NCI-H748 (cell line): ENCODE data around the gene TRIM67.
"Not testable (repeated sequence)": the region's sequence is repeated elsewhere in the genome, so short reads cannot be mapped to it uniquely, and the experiment has no call there.

Experiments used
- DNase-seq: peaks from one replicate; lab custom pipeline; 2025; ENCODE audit not compliant: unreplicated experiment; lab: John Stamatoyannopoulos, UW

The TRIM67 gene

DNA sequence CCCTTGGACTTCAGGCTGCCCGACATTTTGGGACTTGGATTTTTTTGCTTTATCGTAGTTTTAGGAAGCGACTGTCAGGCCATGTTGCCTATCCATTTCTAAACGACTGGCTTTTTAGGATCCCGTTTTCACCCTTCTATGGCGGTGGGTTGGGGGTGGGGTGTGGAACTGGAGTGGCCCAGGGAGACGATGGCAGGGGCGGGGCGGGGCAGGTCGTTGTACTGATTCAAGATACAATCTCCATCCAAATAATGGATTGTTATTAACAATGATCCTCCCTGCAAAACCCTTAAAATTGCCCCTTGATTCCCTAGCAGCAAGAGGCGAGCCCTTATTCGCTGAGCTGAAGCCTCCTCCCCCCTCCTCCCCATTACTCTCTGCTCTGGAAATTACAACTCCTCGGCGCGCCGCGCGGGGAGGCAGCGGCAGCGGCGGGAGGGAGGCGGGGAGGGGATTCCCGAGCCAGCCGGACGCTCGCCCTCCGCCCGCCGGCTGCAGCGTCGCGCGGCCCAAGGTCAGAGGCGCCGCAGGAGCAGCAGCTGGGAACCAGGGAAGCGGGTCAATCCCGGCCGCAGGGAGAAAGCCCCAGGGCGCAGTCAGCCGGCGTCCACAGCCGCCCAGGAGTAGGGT is at the start of gene TRIM67:
Gene TRIM67 (plus strand): TSS at position 392 of the 630 bp plus-strand sequence. CDS start 912 bp downstream, outside the sequence.
- DNase-seq, result peak; percentile 78

DNA sequence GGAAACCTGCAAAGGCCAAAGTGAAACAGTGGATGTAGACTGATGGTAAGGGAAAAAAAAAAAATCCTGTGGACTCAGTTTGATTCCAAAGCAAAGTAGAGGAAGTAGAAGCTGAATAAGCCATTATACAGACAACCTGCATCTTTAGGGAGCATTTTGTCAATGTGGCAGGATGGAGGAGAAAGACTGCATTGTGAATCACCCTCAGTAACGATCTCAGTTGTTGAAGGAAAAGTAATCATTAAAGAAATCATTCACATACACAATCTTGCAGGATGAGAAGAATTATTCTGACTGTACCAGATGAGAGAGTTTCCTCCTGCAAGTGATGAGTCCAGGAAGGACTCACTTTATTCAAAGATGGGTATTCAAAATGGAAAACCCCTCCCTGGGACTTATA is 45.1 kb upstream of the TRIM67 start:
- no peak for DNase-seq

DNA sequence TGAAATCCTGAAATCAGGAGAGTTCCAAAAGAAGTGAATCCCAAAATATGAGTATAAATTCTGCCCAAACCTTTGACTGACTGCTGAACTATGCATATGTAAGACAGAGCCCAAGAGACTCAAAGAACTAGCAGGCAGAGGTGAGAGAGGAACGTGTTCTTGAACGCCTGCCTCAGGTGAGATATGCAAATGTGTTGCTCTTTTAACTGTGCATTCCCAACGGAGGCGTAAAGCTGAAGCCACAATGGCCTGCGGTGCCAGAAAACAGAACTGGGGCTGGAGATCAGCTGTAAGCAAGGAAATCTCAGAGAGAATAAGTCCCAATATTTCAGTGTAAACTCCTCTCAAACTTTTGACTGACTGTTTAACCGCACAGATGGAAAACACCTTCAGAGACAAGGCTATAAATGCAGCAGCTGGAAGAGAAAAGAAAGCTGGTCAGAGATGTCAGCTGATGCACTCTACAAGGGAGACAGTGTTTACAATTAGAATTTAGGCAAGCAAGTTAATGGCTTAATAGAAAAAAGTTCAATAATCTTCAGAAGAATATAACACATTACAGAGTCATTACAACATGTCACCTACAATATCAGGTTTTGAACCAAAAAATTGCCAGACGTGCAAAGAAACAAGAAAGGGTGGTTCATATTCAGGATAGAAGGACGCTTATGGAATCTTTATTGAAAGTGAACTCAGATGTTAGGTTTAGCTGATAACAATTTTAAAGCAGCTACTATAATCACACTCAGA is 43.0 kb upstream of the TRIM67 start:
- DNase-seq, result no peak

DNA sequence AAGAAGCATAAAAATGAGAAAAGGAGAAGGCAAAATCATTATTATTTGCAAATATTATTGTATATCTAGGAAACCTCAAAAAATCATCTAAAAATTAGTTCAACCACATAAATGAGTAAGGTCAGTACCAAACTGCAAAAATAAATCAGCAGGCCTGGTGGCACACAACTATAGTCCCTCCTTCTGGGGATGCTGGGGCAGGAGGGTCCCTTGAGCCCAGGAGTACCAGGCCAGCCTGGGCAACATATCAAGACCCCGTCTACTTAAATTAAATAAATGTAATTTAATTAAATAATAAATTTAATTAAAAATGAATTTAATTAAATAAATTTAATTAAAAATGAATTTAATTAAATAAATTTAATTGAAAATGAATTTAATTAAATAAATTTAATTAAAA is 40.3 kb upstream of the TRIM67 start:
- no peak for DNase-seq

DNA sequence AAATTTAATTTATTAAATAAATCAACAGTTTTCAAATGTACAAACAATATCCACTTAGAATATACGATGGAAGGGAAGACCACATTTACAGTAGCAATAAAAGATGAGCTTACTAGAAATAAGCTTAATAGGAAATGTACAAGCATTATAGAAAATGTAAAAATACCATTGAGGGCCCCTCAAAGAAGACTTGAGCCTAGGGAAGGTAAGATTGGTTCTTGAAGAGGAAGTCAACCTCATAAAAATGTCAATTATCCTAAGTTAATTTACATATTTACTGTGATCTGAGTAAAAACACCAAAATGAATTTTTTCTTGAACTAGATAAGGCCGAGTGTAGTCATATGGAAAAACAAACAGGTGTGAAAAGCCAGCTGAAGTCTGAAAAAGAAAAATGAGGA is 39.7 kb upstream of the TRIM67 start:
- DNase-seq, result no peak

DNA sequence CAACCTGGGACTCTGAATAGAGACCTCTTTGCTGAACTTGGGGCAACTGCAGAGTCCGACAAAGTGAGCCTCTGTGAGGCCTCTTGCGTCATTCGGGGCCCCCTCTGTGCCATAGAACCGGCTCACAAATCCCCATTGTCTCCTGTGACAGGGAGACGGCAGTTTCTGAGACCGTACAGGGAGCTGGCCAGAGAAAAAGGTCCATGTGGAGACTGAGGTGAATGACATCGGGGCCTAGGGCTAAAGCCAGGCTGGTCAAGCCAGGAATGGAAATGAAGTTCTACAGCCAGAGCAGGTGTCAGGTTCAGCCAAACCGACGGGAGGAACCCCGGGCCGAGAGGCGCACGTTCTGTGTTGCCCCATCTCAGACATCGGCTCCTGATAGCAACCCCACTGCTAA is 37.1 kb upstream of the TRIM67 start:
- no peak for DNase-seq

DNA sequence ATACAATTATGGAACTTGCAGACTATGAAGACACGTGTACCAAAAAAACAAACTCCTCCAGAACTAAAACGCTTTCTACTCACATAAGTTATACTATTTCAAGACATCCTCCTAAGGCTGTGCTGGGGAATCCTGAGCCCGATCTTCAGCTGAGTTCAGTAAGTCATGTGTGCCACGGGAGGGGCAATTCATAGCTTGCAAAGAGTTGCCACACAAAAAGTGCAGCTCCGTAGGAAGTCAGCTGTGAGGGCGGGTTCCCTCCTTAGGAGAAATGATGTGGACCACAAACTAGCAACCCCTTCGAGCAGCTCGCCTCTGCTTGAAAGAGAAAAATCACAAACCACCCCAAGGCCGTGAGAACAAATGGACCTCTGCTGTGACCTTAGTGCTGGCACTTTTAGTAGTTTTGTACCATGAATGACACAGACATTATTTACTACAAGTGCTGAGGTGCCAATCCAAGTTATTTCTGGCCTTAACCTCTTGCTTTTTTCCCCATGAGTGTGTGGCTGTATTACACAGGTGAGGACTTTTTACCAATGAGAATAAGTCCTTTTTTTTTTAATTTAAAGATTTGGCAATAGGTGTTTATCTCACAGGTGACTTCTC is 35.8 kb upstream of the TRIM67 start:
- DNase-seq, result no peak

DNA sequence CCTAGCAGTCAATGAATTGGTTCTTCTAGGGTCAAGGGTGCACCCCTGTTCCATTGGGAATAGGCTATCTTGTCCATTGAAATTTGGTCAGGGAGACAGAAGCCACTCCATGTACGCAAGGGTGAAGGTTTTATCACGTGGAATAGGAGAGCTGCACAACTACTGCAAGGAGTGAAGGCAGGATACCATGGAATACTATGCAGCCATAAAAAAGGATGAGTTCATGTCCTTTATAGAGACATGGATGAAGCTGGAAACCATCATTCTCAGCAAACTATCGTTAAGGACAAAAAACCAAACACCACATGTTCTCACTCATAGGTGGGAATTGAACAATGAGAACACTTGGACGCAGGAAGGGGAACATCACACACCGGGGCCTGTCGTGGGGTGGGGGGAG is 34.8 kb upstream of the TRIM67 start:
- DNase-seq, result not testable (repeated sequence)

DNA sequence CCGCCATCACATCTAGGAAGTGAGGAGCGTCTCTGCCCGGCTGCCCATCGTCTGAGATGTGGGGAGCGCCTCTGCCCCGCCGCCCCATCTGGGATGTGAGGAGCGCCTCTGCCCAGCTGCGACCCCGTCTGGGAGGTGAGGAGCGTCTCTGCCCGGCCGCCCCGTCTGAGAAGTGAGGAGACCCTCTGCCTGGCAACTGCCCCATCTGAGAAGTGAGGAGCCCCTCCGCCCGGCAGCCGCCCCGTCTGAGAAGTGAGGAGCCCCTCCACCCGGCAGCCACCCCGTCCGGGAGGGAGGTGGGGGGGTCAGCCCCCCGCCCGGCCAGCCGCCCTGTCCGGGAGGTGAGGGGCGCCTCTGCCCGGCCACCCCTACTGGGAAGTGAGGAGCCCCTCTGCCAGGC is 33.4 kb upstream of the TRIM67 start:
- not testable (repeated sequence) for DNase-seq

DNA sequence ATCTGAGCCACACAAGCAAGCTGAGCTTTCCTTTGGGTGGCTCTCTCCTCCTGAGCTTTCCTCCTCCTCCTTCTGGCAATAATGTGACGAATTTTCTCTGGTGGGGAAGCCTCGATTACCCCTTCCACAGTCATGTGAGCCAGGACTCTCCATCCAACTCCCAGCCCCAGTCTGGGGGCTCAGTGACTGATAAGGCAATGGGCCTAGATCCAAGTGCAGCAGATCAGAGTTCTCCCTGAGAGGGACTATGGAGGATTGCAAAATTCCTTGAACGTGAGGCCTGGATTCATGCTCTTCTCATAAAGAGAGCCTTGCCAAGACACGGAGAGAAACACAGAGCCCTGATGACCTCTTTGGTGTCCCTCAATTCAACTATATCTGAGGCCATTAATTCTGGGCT is 31.3 kb upstream of the TRIM67 start:
- no peak for DNase-seq

DNA sequence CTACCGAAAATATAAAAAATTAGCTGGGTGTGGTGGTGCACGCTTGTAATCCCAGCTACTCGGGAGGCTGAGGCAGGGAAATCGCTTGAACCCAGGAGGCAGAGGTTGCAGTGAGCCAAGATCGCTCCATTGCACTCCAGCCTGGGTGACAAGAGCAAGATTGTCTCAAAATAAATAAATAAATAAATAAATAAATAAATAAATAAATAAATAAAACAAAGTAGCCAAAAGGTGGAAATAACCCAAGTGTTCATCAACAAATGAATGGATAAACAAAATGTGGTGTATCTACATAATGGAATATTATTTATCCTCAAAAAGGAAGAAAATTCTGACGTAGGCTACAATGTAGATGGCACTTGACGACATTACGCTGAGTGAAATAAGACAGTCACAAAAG is 29.3 kb upstream of the TRIM67 start:
- not testable (repeated sequence) for DNase-seq

DNA sequence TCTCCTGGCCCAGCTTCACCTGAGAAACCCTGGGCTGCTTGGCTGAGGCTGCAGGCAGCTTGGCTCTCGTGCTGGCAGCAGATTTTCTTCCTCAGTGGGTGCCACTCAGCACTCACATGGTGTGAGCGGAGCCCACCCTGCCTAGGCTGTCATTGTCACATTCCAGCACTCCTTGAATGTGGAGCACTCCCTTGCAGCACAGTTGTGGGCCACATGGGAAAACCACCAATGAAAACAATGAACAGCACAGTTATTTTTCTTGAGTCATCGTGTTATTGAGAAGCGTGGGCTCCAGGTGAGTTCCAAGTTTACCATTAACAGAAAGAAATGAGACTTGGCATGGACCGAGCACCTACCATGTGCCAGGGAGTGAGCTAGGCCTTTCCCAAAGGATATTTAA is 27.2 kb upstream of the TRIM67 start:
- DNase-seq, result no peak

DNA sequence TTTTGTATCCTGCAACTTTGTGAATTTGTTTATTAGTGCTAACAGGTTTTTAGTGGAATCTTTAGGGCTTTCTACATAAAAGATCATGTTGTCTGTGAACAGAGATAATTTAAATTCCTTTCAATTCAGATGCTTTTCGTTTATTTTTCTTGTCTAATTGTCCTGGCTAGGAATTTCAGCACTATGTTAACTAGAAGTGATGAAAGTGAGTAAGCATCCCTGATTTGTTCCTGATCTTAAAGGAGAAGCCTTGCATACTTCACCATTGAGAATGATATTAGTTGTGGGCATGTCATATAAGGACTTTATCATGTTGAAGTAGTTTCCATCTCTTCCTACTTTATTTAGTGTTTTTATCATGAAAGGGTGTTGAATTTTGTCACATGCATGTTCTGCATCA is 23.6 kb upstream of the TRIM67 start:
- DNase-seq, result no peak

DNA sequence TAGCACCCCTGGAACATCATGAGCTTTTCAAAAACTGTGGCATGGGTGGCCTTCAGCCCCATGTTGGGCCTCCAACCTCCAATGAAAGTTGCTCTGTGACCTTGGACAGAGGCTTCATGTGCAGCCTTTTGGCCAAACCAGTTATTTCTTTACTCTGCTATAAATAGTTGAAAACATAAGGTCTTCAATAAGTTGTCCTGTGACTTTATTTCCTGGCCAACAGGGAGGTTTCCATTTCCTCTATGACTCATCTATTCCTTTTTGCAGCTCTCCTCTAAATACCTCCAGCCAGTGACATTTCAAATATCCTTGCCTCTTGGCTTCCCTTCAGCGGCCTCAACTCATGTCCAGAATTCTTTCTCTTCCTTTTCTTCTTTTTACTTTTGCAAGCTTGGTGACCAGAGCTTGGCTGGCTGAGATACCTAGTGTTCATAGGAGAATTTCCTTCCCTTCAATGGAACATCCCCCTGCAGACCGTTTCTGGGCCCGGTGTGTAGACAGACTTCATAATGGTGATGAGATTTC is 22.7 kb upstream of the TRIM67 start:
- DNase-seq, result no peak

DNA sequence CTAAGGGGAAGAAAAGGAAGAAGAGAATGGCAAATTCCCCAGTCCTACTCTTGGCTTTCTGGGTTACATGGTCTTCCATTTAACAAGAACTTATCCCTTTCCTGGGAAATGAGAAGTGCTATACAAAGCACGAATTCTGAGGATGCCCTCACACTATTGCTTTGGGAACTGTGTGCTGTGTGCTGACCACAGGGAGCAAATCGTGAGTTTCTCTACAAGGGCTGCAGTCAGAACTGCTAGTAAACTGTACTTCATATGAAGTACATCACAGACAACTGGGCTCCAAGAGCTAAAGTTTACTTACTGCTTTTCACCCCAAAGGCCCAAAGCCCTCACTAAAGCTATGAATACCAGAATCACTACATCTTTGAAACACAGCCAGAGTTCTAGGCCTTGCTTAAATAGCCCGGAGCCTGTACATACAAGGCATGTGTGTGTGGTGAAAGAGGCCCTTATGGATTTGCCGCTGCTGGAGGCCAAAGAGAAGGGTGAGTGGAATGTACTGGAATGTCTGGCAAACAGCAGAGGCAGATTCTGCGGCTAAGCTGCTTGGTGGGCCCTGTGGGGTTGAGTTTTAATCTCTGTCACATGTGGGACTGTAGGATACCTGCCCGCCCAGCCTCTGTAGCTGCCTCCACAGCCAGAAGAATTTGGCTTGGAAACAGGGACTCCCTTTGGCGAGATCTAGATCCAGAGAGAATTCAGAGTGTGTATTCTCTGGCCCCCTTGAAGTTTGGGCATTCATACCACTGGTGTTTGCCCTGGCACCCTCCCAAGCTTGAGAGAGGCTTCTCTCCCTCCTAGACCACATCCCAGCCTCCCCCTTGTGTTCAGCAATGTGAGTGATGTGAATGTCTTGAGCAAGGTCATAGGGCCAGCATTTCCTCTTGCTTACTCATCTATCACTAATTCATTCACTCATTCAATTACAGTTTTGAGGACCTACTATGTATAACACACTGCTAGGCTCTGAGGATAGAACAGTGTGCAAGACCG is 21.9 kb upstream of the TRIM67 start:
- no peak for DNase-seq

DNA sequence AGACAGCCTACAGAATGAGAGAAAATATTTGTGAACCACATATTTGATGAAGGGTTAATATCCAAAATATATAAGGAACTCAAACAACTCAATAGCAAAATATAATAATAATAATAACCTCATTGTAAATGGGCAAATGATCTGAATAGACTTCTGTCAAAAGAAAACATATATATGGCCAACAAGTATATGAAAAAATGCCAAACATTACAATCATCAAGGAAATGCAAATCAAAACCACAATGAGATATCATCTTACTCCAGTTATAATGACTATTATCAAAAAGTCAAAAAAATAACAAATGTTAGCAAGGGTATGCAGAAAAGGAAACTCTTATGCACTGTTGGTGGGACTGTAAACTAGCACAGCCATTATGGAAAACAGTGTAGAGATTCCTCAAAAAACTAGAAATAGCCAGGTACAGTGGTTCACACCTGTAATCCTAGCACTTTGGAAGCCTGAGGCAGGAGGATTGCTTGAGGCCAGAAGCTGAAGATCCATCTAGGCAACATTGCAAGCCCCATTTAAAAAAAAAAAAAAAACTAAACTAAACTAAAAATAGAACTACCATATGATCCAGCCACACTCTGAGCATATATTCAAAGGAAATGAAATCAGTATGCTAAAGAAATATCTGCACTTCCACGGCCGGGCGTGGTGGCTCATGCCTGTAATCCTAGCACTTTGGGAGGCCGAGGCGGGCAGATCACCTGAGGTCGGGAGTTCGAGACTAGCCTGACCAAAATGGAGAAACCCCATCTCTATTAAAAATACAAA is 17.3 kb upstream of the TRIM67 start:
- DNase-seq, result no peak

DNA sequence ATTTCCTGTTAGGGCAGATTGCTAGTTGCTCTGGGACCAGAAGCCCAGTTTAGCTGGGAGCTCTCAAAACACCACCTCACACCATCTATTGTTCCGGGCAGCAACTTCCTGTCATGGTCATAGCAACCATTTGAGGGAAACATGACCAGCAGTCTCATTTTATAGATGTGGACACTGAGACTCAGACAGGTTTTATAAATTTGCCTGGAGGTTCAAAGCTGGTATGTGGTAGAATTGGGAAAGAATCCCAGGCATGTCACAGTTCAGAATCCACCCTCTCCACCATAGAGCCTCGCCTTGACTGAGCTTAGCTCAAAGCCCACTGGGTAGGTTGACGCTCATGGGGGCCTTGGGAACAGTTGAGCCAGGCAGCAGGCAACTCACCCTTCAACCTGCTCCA is 14.0 kb upstream of the TRIM67 start:
- no peak for DNase-seq

DNA sequence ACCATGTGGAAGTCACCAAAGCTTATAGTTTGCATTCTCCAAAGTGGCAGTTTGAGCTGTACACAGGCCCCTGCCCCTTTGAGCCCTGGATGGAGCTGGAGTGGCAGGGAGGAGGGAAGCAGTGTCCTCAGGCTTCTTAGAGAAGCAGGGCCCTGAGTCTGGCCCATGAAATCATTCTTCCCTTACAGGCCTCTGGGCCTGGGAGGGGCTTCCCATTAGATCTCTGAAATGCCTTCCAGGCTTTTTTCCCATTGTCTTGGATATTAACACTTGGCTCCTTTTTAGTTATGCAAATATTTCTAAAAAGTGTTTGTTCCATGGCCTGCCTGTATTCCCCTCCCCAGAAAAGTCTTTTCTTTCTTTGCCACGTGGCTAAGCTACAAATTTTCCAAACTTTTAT is 10.0 kb upstream of the TRIM67 start:
- no peak for DNase-seq

DNA sequence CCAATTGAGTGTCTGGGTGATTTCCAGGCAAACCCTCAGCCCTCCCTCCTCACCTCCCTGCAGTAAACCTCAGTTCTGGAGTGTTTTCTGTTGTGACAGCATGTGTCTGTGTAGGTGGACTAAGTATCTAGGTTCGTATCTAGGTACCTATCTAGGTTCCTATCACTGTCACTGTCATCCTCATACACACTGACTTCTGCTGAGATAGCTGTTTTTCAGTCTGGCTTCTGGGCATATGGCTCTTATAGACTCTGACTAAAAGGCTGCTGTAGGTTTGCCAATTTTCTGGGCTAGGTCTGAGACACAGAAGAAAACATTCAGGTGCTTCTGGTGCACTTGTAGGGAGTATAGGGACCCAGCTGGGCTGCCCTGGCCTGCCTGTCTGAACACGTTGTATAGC is 8.1 kb upstream of the TRIM67 start:
- DNase-seq, result no peak

DNA sequence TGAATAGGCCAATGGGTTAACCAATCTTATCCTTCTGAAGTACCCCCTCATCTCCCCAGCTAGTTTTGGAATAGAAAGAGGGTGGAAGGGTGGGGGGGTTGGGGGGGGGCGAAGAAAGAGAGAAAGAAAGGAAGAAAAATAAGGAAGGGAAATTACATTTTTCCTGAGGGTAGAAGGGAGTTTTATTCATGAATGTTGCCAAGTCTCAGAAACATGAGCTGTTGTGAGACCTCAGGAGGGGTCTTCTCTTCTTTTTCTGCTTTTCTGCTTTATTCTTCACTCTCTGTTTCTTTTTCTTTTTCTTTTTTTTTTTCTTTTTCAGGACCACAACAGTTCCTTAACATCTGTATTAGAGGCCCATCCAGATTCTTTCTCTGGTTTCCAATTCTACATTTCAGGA is 6.0 kb upstream of the TRIM67 start:
- no peak for DNase-seq
